ENCODE measurements around the gene ADIPOQ. TPM values are rescaled to one million over a fixed set of nuclear protein-coding genes. Genes with fewer than 3 reads are reported as not detected.
"Not testable (repeated sequence)": the region's sequence is repeated elsewhere in the genome, so short reads cannot be mapped to it uniquely, and the experiment has no call there.

ADIPOQ gene
- total RNA-seq, 1 donor from 2014 or later = 36.6 TPM

GRCh38 chr3:186883686-186884058 is 41.2 kb downstream of the ADIPOQ start:
- H3K9me3 ChIP-seq = no peaks in the 10 kb centered on the region
- no peaks in the 10 kb centered on the region for H3K27me3 ChIP-seq
- intact Hi-C loops (cut with DNase I) = no loop called here
- H3K36me3 ChIP-seq = no peaks in the 10 kb centered on the region
- no peak overlapping the region for H3K27ac ChIP-seq
- no peaks in the 10 kb centered on the region for H3K4me1 ChIP-seq
- TF ChIP-seq POLR2AphosphoS5 (IDR thresholded peaks at IDR 0.05; ENCODE audit: insufficient read depth in 1 of 2, low read depth in 1 of 2) (no peak), POLR2A (IDR thresholded peaks at IDR 0.05) (no peak), CTCF (IDR thresholded peaks at IDR 0.05) (no peak)
- no peak overlapping the region for H3K4me3 ChIP-seq
- no peak for DNase-seq (ENCODE audit: extremely low spot score in 2 of 2)

GRCh38 chr3:186884868-186885267 is 42.4 kb downstream of the ADIPOQ start:
- H3K4me1 ChIP-seq; H3K27me3 ChIP-seq; H3K9me3 ChIP-seq; intact Hi-C loops (cut with DNase I); H3K36me3 ChIP-seq; DNase-seq (ENCODE audit: extremely low spot score in 2 of 2); H3K4me3 ChIP-seq; H3K27ac ChIP-seq: not testable (repeated sequence)

GRCh38 chr3:186886202-186886981 is 43.9 kb downstream of the ADIPOQ start:
- no peak overlapping the region for H3K4me3 ChIP-seq
- intact Hi-C loops (cut with DNase I) = no loop called here
- H3K36me3 ChIP-seq = no peaks in the 10 kb centered on the region
- no peak for DNase-seq (ENCODE audit: extremely low spot score in 2 of 2)
- no peaks in the 10 kb centered on the region for H3K9me3 ChIP-seq
- no peak for TF ChIP-seq POLR2A (IDR thresholded peaks at IDR 0.05)
- TF ChIP-seq POLR2AphosphoS5 (IDR thresholded peaks at IDR 0.05; ENCODE audit: insufficient read depth in 1 of 2, low read depth in 1 of 2) = no peak
- no peak for TF ChIP-seq CTCF (IDR thresholded peaks at IDR 0.05)
- H3K27ac ChIP-seq = no peak overlapping the region
- H3K4me1 ChIP-seq = no peaks in the 10 kb centered on the region
- no peaks in the 10 kb centered on the region for H3K27me3 ChIP-seq

GRCh38 chr3:186887507-186887938 is 45.0 kb downstream of the ADIPOQ start:
- H3K27me3 ChIP-seq; H3K36me3 ChIP-seq; H3K9me3 ChIP-seq; intact Hi-C loops (cut with DNase I); H3K4me1 ChIP-seq; H3K27ac ChIP-seq; DNase-seq (ENCODE audit: extremely low spot score in 2 of 2); H3K4me3 ChIP-seq: not testable (repeated sequence)

GRCh38 chr3:186888569-186888968 is 46.1 kb downstream of the ADIPOQ start:
- no peaks in the 10 kb centered on the region for H3K27me3 ChIP-seq
- H3K27ac ChIP-seq = no peak overlapping the region
- H3K4me1 ChIP-seq = no peaks in the 10 kb centered on the region
- intact Hi-C loops (cut with DNase I) = no loop called here
- DNase-seq (ENCODE audit: extremely low spot score in 2 of 2) = no peak
- TF ChIP-seq POLR2A (IDR thresholded peaks at IDR 0.05) (no peak), CTCF (IDR thresholded peaks at IDR 0.05) (no peak), POLR2AphosphoS5 (IDR thresholded peaks at IDR 0.05; ENCODE audit: insufficient read depth in 1 of 2, low read depth in 1 of 2) (no peak)
- no peaks in the 10 kb centered on the region for H3K36me3 ChIP-seq
- no peaks in the 10 kb centered on the region for H3K9me3 ChIP-seq
- no peak overlapping the region for H3K4me3 ChIP-seq

- DNase-seq (ENCODE audit: extremely low spot score in 2 of 2); intact Hi-C loops (cut with DNase I); H3K4me1 ChIP-seq; H3K9me3 ChIP-seq; H3K27me3 ChIP-seq; H3K36me3 ChIP-seq; H3K27ac ChIP-seq; H3K4me3 ChIP-seq: not testable (repeated sequence)
Observed at GRCh38 chr3:186889698-186890097, 47.2 kb downstream of the ADIPOQ start.

Measured in vagina (tissue), 2 donors.